GM19468 (cell line): Measurements from ENCODE around the gene TMEM59L.

Experiments
- ATAC-seq: cut with Tn5 transposase; IDR thresholded peaks from one replicate; pipeline ENCODE4 v1.9.1; 2021; ENCODE audit warnings: mild to moderate bottlenecking, moderate library complexity, moderate number of reproducible peaks; ENCODE audit not compliant: unreplicated experiment; ENCODE audit errors: extremely low read depth

TMEM59L gene

GRCh38 chr19:18608102-18608804 lies 4.4 kb upstream of the TMEM59L start:
- ATAC-seq, result no peak

GRCh38 chr19:18608805-18609716 lies 3.6 kb upstream of the TMEM59L start:
- no peak for ATAC-seq

GRCh38 chr19:18609717-18610051 lies 3.0 kb upstream of the TMEM59L start:
- no peak for ATAC-seq

GRCh38 chr19:18610245-18610555 lies 2.5 kb upstream of the TMEM59L start:
- no peak for ATAC-seq

GRCh38 chr19:18610556-18611326 lies 1.9 kb upstream of the TMEM59L start:
- ATAC-seq, result no peak

- no peak for ATAC-seq
These were observed 1.2 kb upstream of the TMEM59L start for GRCh38 chr19:18611327-18612050.

- ATAC-seq, result no peak
These were observed 459 bp upstream of the TMEM59L start for GRCh38 chr19:18612051-18612771.

GRCh38 chr19:18613589-18614234 lies 1.0 kb downstream of the TMEM59L start:
- ATAC-seq, result no peak

- ATAC-seq, result no peak
These were observed 3.4 kb downstream of the TMEM59L start for GRCh38 chr19:18616023-18616422.

GRCh38 chr19:18617562-18617961 lies 4.9 kb downstream of the TMEM59L start:
- ATAC-seq, result no peak

- ATAC-seq, result no peak
These were observed 5.6 kb downstream of the TMEM59L start for GRCh38 chr19:18618236-18618635.

- no peak for ATAC-seq
These were observed 7.6 kb downstream of the TMEM59L start for GRCh38 chr19:18620311-18620710.

GRCh38 chr19:18620902-18621301 lies 8.2 kb downstream of the TMEM59L start:
- ATAC-seq, result no peak

GRCh38 chr19:18626906-18627305 lies 14.2 kb downstream of the TMEM59L start:
- no peak for ATAC-seq

GRCh38 chr19:18629166-18630088 lies 16.8 kb downstream of the TMEM59L start:
- no peak for ATAC-seq

- ATAC-seq, result no peak
These were observed 20.7 kb downstream of the TMEM59L start for GRCh38 chr19:18633321-18633720.

GRCh38 chr19:18634612-18635297 lies 22.1 kb downstream of the TMEM59L start:
- no peak for ATAC-seq

GRCh38 chr19:18635831-18636182 lies 23.1 kb downstream of the TMEM59L start:
- ATAC-seq, result no peak
